WTC11 (cell line): ENCODE results near the gene GPC6.

Experiments
- SMAD4 ChIP-seq: sonication (generic); formaldehyde crosslinking; IDR thresholded peaks from 2 replicates; pipeline ENCODE4 v1.8.0; 2022; ENCODE audit warnings: mild to moderate bottlenecking, missing genetic modification reagents
- TF ChIP-seq, protein P1 (sequence below): sonication (generic); formaldehyde crosslinking; IDR thresholded peaks from 2 replicates; pipeline ENCODE4 v1.8.1; 2023; ENCODE audit warnings: mild to moderate bottlenecking, missing genetic modification reagents, borderline replicate concordance

DNA sequence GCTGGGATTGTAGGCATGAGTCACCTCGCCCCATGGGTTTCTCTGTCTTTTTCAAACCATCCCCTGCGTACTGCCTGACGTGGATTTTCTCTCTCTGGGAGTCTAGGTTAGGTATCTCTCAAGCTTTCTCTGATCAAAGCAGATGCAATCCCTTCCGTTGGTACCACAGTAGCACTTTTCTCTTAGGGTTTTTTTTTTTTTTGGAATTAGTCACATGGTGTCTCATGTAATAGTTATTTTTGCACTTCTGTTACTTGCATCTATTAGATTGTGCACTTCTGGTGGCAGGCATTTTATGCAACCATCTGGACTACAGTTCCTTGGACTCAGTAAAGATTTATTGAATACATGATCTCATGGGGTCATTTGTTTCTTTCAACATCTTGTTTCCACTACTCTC, 72.1 kb downstream of the GPC6 start:
- TF ChIP-seq SMAD4: no peak
- TF ChIP-seq, protein P1, sequence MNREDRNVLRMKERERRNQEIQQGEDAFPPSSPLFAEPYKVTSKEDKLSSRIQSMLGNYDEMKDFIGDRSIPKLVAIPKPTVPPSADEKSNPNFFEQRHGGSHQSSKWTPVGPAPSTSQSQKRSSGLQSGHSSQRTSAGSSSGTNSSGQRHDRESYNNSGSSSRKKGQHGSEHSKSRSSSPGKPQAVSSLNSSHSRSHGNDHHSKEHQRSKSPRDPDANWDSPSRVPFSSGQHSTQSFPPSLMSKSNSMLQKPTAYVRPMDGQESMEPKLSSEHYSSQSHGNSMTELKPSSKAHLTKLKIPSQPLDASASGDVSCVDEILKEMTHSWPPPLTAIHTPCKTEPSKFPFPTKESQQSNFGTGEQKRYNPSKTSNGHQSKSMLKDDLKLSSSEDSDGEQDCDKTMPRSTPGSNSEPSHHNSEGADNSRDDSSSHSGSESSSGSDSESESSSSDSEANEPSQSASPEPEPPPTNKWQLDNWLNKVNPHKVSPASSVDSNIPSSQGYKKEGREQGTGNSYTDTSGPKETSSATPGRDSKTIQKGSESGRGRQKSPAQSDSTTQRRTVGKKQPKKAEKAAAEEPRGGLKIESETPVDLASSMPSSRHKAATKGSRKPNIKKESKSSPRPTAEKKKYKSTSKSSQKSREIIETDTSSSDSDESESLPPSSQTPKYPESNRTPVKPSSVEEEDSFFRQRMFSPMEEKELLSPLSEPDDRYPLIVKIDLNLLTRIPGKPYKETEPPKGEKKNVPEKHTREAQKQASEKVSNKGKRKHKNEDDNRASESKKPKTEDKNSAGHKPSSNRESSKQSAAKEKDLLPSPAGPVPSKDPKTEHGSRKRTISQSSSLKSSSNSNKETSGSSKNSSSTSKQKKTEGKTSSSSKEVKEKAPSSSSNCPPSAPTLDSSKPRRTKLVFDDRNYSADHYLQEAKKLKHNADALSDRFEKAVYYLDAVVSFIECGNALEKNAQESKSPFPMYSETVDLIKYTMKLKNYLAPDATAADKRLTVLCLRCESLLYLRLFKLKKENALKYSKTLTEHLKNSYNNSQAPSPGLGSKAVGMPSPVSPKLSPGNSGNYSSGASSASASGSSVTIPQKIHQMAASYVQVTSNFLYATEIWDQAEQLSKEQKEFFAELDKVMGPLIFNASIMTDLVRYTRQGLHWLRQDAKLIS (CRISPR knock-in tag): no peak
